Measurements from ENCODE around the gene FAM227A.

DNA sequence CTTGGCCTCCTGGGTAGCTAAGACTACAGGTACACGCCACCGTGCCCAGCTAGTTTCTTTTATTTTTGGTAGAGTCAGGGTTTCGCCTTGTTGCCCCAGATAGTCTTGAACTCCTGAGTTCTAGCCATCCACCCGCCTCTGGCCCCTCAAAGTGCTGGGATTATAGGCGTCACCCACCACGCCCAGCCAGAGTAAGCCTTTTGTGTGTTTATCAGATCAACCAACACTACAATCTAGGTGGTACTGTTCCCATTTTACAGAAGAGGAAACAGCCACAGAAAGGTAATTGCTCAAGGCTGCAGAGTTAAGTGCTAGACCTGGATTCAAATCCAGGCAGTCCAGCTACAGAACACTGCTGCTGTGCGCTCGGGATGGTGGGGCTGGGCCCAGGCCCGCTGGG, 28.7 kb upstream of the FAM227A start:
- no peak for TF ChIP-seq CTCF (IDR thresholded peaks at IDR 0.05)
- TF ChIP-seq POLR2A (IDR thresholded peaks at IDR 0.05): no peak
- TF ChIP-seq POLR2AphosphoS5 (IDR thresholded peaks at IDR 0.05): no peak
- no peak for TF ChIP-seq EP300 (IDR thresholded peaks at IDR 0.05)
